NCI-H2227 (cell line): ENCODE results near the gene SLC2A4.

Experiments used
- DNase-seq: peaks from one replicate; lab custom pipeline; 2025; ENCODE audit not compliant: unreplicated experiment; lab: John Stamatoyannopoulos, UW

Gene SLC2A4

GRCh38 chr17:7296189-7296861 lies 14.8 kb downstream of the SLC2A4 start:
- peak; percentile 87 for DNase-seq

GRCh38 chr17:7304179-7304578 lies 22.7 kb downstream of the SLC2A4 start:
- DNase-seq, result no peak

- peak; percentile 99 for DNase-seq
Observed at GRCh38 chr17:7306911-7307685, 25.6 kb downstream of the SLC2A4 start, which contains the start of gene EIF5A. Gene EIF5A (plus strand): TSS chr17:7307628. CDS start chr17:7309636, 2,008 bp downstream.

DNA sequence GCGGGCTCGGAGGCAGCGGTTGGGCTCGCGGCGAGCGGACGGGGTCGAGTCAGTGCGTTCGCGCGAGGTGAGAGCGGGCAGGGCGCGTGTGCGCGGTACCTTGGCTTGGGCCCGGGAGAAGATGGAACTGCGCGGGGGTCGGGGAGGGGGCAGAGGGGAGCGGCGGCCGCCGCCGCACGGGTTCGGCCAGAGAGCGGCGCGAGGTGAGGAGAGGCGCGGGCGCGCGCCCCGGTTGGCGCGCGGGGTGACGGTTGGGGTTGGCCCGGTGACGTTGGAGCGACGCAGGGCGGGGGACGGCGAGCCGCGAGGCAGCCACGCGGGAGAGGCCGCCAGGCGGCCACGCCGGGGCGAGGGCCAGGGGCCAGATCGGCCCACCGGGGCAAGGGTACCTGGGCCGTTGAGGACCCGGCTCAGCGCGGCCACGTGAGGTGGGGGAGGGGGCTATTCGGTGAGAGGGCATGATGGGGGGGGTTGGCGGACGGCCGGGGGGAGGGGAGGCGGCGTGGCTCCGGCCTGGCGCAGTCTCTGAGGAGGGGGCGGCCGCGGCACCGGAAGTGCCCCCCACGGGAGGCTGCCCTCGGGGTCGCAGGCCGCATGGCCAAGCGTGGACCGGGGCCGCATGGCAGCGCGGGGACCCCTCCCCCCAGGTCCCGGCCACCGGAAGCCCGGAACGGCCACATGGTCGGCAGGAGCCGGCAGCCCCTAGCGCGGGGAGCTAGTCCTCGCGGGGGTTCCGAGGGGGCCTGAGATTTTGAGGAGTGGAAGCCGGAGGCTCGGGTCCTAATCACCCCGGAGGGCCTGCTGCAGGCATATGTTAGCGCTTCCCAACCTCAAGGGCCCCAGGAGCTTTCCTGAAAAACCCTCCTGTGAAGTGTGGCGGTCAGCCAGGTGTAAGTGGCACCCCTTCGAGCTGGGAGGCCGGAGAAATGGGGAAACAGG lies 26.4 kb downstream of the SLC2A4 start:
- DNase-seq, result peak; percentile 54

DNA sequence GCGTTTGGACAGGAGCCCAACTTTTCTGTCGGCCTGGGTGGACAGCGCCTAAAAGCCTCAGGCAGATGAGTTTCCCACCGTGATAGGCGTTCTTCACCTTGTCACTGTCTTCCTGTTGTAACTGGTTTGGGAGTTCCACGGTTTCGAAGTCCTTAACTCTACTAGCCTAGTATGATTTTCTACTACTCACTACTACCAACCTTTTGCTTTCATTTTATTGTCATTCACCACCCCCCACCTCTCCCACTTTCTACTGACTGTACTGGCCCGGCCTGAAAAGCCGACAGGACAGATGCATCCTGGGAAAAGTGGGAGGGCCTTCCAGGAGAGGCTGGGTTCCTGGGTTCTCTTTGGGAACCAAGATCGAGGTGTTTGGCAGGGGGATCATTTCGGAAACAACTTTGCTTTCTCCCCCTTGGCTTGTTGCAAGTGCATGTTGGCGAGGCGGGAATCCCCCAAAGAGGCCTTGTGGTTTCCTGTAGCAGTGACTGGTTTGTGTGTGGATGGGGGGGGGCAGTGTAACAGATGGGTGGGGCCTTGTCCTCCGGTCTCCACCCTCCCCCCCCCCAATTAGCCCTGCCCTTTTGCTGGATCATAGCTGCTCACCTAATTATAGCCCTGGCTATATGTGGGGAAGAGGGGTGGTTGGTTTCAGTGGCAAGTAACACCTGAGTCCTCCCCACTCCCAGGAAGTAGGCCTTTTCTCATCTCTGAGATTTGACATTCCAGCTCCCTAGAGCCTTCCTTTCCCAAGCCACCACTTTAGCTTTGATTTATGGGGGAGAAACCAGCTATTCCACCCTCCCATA lies 27.3 kb downstream of the SLC2A4 start:
- peak; percentile 81 for DNase-seq

DNA sequence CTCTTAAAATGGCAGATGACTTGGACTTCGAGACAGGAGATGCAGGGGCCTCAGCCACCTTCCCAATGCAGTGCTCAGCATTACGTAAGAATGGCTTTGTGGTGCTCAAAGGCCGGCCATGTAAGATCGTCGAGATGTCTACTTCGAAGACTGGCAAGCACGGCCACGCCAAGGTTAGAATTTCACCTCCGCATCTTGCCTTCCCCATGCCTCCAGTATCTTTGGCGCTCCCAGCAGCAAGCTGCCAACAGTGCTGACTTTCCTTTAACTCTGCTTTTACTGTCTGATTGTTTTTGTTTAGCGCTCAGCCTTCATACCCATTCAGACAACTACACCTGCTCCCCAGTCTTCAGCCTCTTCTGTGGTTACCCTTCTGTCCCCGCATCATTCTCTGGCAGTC lies 28.1 kb downstream of the SLC2A4 start:
- no peak for DNase-seq

- no peak for DNase-seq
Observed at GRCh38 chr17:7311110-7311705, 29.7 kb downstream of the SLC2A4 start.

GRCh38 chr17:7312432-7313087 lies 31.0 kb downstream of the SLC2A4 start:
- no peak for DNase-seq

GRCh38 chr17:7313088-7313889 lies 31.8 kb downstream of the SLC2A4 start:
- DNase-seq, result no peak

DNA sequence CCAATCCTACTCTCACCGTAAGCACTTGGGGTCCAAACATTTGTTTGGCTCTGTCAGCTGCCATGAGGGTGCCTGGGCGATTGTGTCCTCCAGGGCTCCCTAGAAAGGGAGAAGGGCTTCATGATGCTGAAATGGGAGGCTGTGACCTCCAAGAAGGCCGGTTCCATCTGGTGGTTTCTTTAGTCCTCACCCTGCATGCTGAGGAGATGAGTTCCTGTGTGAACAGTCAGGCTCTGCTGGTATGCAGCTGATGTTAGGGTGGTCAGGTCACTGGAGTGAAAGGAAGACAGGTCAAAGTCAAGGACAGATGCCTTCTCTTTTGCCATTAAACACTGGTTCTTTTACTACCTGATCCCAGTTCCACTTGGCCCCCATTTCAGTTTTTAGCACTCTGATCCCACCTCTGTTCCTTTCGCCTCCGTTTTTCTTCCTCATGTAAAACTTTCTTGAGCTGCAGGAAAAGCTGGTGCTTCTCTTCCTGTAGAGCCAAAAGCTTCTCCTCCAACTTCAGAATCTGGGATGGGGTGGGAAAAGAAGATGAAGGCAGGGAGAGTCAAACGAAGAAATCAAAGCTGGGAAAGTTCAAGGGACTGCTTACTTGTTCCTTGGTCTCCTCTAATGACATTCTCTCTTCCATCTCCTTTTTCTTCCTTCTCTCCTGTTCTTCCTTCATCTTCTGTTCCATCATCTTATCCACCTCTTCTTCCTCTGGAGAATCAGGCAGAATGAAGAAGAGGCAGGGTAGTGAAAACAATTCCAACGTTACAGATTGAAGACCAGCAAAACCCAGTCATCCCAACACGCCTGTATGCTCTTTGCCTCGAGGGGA lies 32.6 kb downstream of the SLC2A4 start:
- no peak for DNase-seq

DNA sequence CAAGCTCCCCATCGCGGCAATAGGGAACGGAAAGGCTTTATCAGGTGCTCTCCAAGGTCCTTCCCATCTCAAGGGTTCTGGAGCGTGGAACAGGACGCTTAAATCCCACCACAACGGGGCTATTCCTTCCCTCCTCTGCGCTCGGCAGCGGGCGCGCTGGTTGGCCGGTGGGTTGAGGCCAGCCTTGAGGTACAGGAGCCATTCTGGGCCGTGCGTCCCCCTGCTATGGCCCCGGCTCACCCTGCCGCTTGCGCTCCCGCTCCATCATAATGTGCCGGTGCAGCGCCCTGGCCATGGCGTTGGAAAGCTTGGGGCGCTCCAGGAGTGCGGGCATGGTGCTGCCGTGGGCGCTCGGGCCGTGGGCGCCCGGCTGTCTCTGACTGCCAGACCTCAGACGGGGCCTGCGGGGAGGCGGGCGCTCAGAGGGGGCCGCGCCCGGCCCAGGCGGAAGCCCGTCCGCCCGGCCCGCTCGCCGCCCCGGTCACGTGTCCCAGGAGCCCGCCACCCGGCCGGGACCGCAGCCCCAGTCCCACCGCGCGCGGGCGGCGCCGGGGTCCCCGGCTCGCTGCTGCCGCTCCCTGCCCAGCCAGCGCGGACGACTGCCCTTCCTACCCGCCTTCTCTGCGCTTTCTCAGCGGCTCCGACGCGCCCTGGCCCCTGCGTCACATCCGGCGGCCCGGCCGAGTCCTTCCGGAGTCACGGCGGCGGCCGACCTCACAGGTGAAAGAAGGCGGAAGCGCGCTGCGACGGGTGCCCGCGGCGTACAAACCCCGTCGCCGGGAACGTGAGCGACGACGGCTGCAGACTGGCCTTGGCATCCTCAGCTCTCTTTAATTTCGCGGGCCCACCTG lies 33.4 kb downstream of the SLC2A4 start, which contains the start of gene GPS2:
Gene GPS2 (minus strand): TSS at position 642 of the 851 bp plus-strand sequence. CDS start 308 bp downstream, at position 334.
- peak; percentile 92 for DNase-seq

DNA sequence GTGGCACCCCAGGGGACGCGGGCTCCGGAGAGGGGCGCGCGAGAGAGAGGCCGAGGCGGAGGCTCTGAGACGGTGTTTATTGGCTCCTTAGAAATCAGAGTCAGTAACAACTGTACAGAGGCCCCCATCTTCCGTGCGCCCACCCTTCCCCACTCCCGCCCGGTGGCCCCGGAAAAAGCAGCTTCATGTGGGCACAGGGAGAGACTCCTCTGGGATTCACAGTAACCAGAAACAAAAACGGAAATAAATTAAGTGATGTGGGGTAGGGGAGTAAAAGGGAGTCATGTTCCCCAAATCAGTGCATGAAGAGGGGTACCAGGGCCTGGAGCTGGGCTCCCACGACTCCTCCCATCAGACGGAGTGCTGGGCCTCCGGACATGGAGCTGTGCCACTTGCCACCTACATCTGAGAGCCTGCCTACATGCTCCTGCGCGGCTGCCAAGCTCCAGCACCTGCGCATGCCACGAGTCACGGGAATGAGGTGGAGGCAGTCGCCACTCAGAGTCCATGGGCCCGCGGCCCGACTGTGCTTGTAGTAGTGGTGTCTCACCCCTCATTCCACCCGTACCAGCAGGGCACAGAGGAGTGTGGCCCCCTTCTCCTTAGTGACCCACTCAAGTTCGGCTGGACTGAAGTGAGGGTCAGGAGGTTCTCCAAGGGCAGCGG lies 34.2 kb downstream of the SLC2A4 start:
- no peak for DNase-seq

DNA sequence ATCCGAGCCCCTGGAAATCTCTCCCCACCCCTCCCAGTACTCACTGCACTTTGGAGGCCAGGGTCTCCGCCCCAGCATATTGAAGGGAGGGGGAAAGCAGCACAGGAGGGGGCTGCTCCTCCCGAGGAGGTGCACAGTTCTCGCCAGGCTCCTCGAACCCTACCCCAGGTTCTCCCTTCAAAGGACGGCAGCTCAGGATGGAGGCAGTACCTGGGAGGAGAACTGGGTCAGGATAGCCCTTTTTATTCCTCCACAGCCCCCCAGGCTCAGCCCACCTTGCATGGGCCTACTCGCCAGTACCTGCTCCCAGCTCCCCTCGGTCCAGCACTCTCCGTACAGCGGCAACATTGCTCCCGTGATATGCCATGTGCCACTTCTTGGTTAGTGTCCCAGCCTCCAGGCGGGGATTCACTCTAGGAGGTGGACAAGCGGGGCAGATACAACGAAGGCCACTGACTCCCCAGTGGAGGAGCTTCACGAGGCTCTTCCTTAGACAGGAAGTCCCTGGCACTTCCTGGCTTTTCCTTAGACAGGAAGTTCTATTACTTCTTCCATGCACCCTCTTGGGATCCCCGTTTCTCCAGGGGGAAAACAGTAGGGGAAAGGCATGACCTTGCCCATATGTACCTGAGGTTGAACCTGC lies 35.8 kb downstream of the SLC2A4 start:
- DNase-seq, result no peak

- no peak for DNase-seq
Observed at GRCh38 chr17:7318121-7318860, 36.8 kb downstream of the SLC2A4 start.

DNA sequence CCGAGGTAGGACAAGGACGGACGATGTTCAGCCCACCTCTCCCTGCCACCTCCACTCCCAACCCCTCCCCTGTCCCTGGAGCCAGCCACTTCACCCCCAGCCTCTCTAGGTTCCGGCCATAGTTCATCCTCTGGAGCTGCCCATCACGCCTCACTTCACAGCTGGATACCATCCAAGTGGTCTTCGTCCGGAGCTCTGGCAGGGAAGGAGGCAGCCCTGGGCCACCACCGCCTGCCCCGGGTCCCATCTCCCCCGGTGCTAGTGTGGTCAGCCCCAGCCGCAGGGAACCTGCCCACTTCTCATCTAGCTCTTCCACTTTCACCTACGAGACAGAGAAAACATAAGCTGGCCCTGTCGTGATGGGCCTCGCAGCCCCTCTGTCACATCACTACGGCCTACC lies 39.9 kb downstream of the SLC2A4 start:
- DNase-seq, result no peak
